ENCODE measurements around the gene TTC7B. TPM values are rescaled to one million over a fixed set of nuclear protein-coding genes. Genes with fewer than 3 reads are reported as not detected.
"Not testable (repeated sequence)": the region's sequence is repeated elsewhere in the genome, so short reads cannot be mapped to it uniquely, and the experiment has no call there.

The TTC7B gene
- total RNA-seq, 1 experiment from 2014 or later, result 40.9 TPM

GRCh38 chr14:90858511-90858910, 42.3 kb upstream of the TTC7B start:
- intact Hi-C loops (cut with micrococcal nuclease; ENCODE audit: unreplicated experiment), result no loop called here
- ATAC-seq (no peak), DNase-seq (ENCODE audit: low read depth, low spot score) (no peak)
- in situ Hi-C loops (cut with HindIII; ENCODE audit: low pct_unique_long_range_greater_than_20kb, low sequenced_read_pairs), result no loop called here
- Histone ChIP-seq H3K27me3 (ENCODE audit: control insufficient read depth, insufficient read depth, low read length) (no peaks in the 10 kb centered on the region), H3K4me3 (ENCODE audit: low read depth in 2 of 2, low read length in 2 of 2) (0 out of 4 replicates have a peak overlapping the region, but pooled peaks of 1 of the 2 experiments have one; percentile 14), H3K27ac (ENCODE audit: low read length) (no peak overlapping the region), H3K9me3 (ENCODE audit: control insufficient read depth, insufficient read depth, low read depth, low read length) (no peaks in the 10 kb centered on the region), H3K36me3 (ENCODE audit: control insufficient read depth, insufficient read depth, low read length) (no peaks in the 10 kb centered on the region), H3K4me1 (ENCODE audit: control insufficient read depth, insufficient read depth, low read length) (no peaks in the 10 kb centered on the region)
- no TSS peak for BruUV-seq (replicated peaks)
- TF ChIP-seq CTCF (IDR thresholded peaks at IDR 0.05), result no peak
- no peak for TF ChIP-seq POLR2AphosphoS5 (IDR thresholded peaks at IDR 0.05; ENCODE audit: low read depth, low read length)
- ChIA-PET POLR2A (interaction anchor here (0.6 kb wide), 1 partner anchor 9 kb away, joined by 14 read pairs; no protein-coding TSS in a partner anchor), CTCF (interaction anchor here (0.5 kb wide), 1 partner anchor 460 kb away, joined by 3 read pairs; no protein-coding TSS in a partner anchor)

GRCh38 chr14:90857866-90858265, 41.6 kb upstream of the TTC7B start:
- CTCF ChIA-PET, result no interaction called here
- Histone ChIP-seq H3K4me1 (ENCODE audit: control insufficient read depth, insufficient read depth, low read length) (no peaks in the 10 kb centered on the region), H3K36me3 (ENCODE audit: control insufficient read depth, insufficient read depth, low read length) (no peaks in the 10 kb centered on the region), H3K27me3 (ENCODE audit: control insufficient read depth, insufficient read depth, low read length) (no peaks in the 10 kb centered on the region), H3K27ac (ENCODE audit: low read length) (no peak overlapping the region), H3K9me3 (ENCODE audit: control insufficient read depth, insufficient read depth, low read depth, low read length) (no peaks in the 10 kb centered on the region), H3K4me3 (ENCODE audit: low read depth in 2 of 2, low read length in 2 of 2) (no peak overlapping the region)
- intact Hi-C loops (cut with micrococcal nuclease; ENCODE audit: unreplicated experiment), result no loop called here
- ATAC-seq (no peak), DNase-seq (ENCODE audit: low read depth, low spot score) (no peak)
- in situ Hi-C loops (cut with HindIII; ENCODE audit: low pct_unique_long_range_greater_than_20kb, low sequenced_read_pairs), result no loop called here
- no peak for TF ChIP-seq SIN3A (IDR thresholded peaks at IDR 0.05; ENCODE audit: borderline replicate concordance, insufficient read depth, low read depth, low read length)
- no peak for TF ChIP-seq REST (IDR thresholded peaks at IDR 0.05; ENCODE audit: insufficient read depth in 1 of 2, low read depth in 2 of 2, low read length in 1 of 2)
- no peak for TF ChIP-seq CTCF (IDR thresholded peaks at IDR 0.05)
- no peak for TF ChIP-seq TCF7L2 (IDR thresholded peaks at IDR 0.05; ENCODE audit: low read depth, low read length)
- TF ChIP-seq POLR2AphosphoS5 (IDR thresholded peaks at IDR 0.05; ENCODE audit: low read depth, low read length), result no peak
- POLR2A ChIA-PET, result no interaction called here
- no TSS peak for BruUV-seq (replicated peaks)

- CTCF ChIA-PET, result interaction anchor here (0.6 kb wide), 1 partner anchor 502 kb away, joined by 7 read pairs; no protein-coding TSS in a partner anchor
- BruUV-seq (replicated peaks), result not testable (repeated sequence)
These were observed 39.9 kb upstream of the TTC7B start for GRCh38 chr14:90856115-90856514.

More at GRCh38 chr14:90856115-90856514, 39.9 kb upstream of the TTC7B start:
- ATAC-seq; POLR2A ChIA-PET; H3K27me3 ChIP-seq (ENCODE audit: control insufficient read depth, insufficient read depth, low read length); H3K27ac ChIP-seq (ENCODE audit: low read length); intact Hi-C loops (cut with micrococcal nuclease; ENCODE audit: unreplicated experiment); DNase-seq (ENCODE audit: low read depth, low spot score); in situ Hi-C loops (cut with HindIII; ENCODE audit: low pct_unique_long_range_greater_than_20kb, low sequenced_read_pairs); H3K4me3 ChIP-seq (ENCODE audit: low read depth in 2 of 2, low read length in 2 of 2); H3K36me3 ChIP-seq (ENCODE audit: control insufficient read depth, insufficient read depth, low read length); H3K4me1 ChIP-seq (ENCODE audit: control insufficient read depth, insufficient read depth, low read length); H3K9me3 ChIP-seq (ENCODE audit: control insufficient read depth, insufficient read depth, low read depth, low read length): not testable (repeated sequence)
